VCaP (cell line): ENCODE data around the gene MRPL36.

Source experiments
- H3K27ac ChIP-seq: fragments of 450-650 bp; 2 replicates; pipeline ENCODE4 v1.5.1; 2017
- CTCF ChIP-seq: fragments of 450-650 bp; conservative IDR thresholded peaks from 2 replicates; pipeline ENCODE4 v1.5.1; 2017; ENCODE audit warnings: mild to moderate bottlenecking, moderate library complexity

Gene MRPL36

DNA sequence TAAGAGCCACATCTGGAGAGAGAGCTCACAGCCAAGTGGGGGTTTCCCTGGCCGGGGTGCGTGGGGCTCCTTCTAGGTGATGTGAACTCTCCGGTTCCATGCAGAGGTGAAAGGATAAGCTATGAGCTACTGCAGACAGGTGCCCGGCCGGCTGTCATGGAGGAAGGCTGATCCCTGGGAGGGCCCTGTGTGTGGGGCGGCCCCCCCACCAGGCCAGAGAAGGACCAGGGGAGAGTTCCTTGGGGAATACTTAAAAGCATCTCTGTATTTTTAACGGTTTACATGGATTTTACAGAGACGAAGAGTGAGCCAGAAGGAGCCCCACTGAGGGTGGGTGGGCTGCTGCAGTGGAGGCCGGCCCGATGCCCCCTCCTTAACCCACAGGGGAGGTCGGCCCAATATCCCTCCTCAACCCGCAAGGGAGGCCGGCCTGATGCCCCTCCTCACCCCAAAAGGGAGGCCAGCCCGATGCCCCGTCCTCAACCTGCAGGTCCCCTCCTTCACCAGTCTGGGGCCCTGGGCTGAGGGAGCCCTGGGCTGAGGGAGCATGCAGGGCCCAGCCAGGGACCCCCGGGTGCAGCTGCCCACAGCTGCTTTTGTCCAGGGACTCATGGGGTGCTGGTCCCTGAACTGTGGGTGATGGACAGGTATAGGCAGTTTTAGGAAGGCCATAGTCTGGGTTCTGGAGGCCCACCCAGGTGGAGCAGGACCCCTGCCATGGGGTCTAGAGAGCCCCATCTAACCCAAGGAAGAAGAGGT lies 31.9 kb downstream of the MRPL36 start:
- no peak overlapping the region for H3K27ac ChIP-seq
- no peak for TF ChIP-seq CTCF

DNA sequence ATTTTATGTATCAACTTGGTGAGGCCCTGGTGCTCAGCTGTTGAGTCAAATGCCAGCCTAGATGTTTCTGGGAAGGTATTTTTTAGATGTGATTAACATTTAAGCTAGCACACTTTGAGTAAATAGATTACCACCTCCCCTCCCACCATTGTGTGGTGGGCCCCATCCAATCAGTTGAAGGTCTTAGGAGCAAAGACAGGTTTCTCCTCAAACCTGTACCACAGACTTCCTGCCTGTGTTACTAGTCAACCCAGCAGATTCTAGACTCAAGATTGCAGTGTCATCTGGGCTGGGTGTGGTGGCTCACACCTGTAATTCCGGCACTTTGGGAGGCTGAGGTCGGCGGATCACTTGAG lies 33.8 kb downstream of the MRPL36 start:
- no peak overlapping the region for H3K27ac ChIP-seq
- TF ChIP-seq CTCF: no peak

DNA sequence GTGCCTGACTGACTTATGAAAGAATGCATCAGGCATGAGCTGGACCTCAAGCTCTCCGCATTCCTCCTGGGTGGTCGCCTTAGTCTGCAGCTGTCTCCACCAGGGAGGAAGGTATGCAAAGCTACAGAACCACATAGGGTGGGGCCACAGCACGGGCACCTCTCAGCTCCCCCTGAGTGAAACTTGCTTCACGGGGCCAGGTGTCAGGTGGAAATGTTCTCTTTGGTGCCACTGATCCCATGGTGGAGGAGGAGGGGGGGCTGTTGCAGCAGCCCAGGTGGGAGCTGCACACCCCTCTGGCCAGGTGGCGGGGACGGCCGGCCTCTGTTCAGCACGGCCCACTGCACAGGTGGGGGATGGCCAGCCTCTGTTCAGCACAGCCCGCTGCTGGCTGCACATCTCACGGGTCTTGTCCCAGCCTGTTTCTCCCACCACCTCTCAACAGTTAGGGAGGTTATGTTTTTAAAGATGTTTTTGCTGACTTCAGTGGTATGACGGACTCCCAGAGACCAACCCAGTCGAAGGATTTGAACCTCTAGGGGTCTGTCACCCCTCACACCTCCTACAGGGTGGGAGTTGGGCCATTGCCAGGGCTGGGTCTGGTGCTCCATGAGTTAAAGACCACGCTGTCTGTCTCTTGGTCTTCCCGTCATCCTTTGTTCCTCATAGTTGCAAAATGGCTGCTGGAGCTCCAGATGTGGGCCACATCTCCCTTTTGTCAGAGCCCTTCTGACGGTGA lies 34.3 kb downstream of the MRPL36 start:
- H3K27ac ChIP-seq: no peak overlapping the region
- TF ChIP-seq CTCF: no peak

GRCh38 chr5:1764606-1764960 lies 35.1 kb downstream of the MRPL36 start:
- no peak for TF ChIP-seq CTCF
- H3K27ac ChIP-seq: no peak overlapping the region

DNA sequence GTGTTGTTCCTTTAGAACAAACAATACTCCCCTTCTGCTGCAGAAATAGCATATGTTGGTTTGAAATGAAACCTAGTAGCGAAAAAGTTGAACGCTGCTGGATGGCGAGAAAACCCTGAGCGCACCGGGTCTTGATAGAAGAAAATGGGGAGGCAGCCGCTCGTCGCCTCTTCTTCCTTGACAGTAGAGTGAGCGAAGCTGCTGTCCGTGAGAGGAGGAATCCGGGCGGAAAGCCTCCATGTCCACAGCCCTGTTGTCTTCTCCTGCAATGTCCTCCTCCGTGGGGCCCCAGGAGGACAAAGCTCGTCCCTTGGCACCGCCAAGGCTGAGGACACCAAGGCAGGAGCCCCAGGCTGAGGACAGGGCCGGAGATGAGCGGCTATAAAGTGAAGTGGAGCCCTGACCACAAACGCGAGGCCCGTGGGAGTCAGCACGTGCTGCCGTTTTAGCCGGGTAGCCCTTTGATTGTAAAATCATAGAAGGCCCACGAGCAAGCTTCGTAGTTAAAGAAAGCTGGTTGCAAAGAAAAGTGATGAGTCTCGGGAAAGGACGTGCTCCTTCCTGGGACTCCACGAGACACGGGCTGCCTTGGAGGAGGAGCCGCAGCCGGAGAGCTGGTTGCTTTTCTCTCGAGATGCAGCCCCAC lies 35.6 kb downstream of the MRPL36 start:
- peak; percentile 24 for TF ChIP-seq CTCF
- H3K27ac ChIP-seq: no peak overlapping the region

DNA sequence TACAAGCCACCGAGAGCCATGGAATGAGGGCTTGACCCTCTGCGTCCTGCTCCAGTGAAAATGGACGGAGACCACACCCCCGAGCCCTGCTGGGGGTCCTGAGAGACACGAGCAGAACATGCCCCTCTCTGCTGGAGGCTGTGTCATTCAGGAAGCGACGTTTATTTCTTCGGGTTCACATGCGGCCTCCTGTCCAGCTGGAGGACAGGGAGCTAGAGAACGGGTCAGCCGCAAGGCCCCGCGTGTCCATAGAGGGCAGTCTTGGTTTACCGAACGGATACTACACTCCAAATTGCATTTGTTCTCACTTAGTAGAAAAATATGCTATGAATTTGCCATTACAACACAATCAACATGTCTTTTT lies 36.1 kb downstream of the MRPL36 start:
- no peak overlapping the region for H3K27ac ChIP-seq
- TF ChIP-seq CTCF: peak; percentile 89

DNA sequence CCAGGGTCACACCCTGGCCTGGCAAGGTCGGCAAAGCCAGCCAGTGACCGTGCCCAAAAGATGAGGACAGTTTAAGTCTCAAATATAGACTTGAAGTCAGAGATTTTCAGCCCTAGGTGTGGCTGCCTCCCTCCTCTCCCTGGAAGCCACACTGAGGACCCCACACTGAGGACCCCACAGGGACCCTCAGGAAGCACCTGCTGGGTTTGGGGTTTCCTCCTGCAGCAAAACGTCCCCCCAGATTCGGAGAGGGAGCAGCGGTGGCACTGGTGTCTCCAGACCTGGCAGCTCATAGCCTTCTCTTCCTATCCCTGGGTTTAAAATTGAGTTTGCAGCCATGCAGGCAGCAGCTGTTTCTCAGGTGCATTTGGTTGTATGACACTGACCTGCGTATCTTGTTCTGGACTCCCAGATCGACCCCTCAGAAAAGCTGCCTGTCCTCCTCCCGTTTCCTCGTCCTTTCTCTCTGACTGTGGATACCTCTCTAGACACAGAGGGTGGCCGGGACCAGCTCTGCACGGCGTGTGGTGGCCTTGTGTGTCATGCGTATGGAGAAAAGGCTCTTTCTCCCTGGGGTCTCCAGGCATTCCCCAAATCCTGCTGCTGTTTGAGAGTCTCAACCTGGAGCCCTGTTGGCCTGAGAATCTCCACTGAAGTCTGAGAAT lies 36.6 kb downstream of the MRPL36 start:
- no peak for TF ChIP-seq CTCF

More for the DNA sequence above, 36.6 kb downstream of the MRPL36 start:
- no peak overlapping the region for H3K27ac ChIP-seq
